Measurements from ENCODE around the gene MYBPC3.

GRCh38 chr11:47375546-47376085 lies 23.1 kb upstream of the MYBPC3 start:
- TF ChIP-seq CTCF (IDR thresholded peaks at IDR 0.05) (no peak), EP300 (IDR thresholded peaks at IDR 0.05) (no peak), POLR2A (IDR thresholded peaks at IDR 0.05) (no peak)
